Activated CD4-positive, alpha-beta T cell treated with anti-CD3 and anti-CD28 coated beads, Interleukin-2, amount 10 ng/mL, durations not matched to agents 7 days and 5 days (primary cell): ENCODE measurements around the gene GPRIN3. TPM values are rescaled to one million over a fixed set of nuclear protein-coding genes. Genes with fewer than 3 reads are reported as not detected.
"Not testable (repeated sequence)": the region's sequence is repeated elsewhere in the genome, so short reads cannot be mapped to it uniquely, and the experiment has no call there.

Experiments
- CTCF ChIA-PET: fragments of 350-600 bp; sonication (Branson Sonifier 250); formaldehyde crosslinking; loops from one replicate; lab custom pipeline; 2021; ENCODE audit warnings: antibody characterized with exemption; lab: Charles Lee
- POLR2A ChIA-PET: fragments of 350-600 bp; sonication (Branson Sonifier 250); formaldehyde crosslinking; loops from one replicate; lab custom pipeline; 2021; ENCODE audit warnings: antibody characterized with exemption; lab: Charles Lee
- DNase-seq: peaks from one replicate; pipeline ENCODE4 v3.0.0-alpha.2; 2020
- H3K27ac Mint-ChIP-seq: one replicate; pipeline ENCODE4 v1.8.0; 2021; ENCODE audit warnings: mild to moderate bottlenecking, moderate library complexity, mixed read lengths
- H3K27me3 Mint-ChIP-seq: one replicate; pipeline ENCODE4 v1.8.0; 2021; ENCODE audit warnings: mixed read lengths
- H3K36me3 Mint-ChIP-seq: one replicate; pipeline ENCODE4 v1.8.0; 2021; ENCODE audit warnings: low read depth, mixed read lengths
- H3K4me1 Mint-ChIP-seq: one replicate; pipeline ENCODE4 v1.8.0; 2021; ENCODE audit warnings: mixed read lengths
- H3K4me3 Mint-ChIP-seq: one replicate; pipeline ENCODE4 v1.8.0; 2021; ENCODE audit warnings: mild to moderate bottlenecking, moderate library complexity, mixed read lengths
- H3K9me3 Mint-ChIP-seq: one replicate; pipeline ENCODE4 v1.8.0; 2021; ENCODE audit warnings: mixed read lengths
- total RNA-seq, 2 experiments: library from RNA; stranded (reverse); gene quantifications; one replicate each; pipeline ENCODE4 v1.2.3, GENCODE V29; 2021

GPRIN3 gene
- total RNA-seq, 2 experiments from 2014 or later: 51.1 to 57.4 TPM

DNA sequence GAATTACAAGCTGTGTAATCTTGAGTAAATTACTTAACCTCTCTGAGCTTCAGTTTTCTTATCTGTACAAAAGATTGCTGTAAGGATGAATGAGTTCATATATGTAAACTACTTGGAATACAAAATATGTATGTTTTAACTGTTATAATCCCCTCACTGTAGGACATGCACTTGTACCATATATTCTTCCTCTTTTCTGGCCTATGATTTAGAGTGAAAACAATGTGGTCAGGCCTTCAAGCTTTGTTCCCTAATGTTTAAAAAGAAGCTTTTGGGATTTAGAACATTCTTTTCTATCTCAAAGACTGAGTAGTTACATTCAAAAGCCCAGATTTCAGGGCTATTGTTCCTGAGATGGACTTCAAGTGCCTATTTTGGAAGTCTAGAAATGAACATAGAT, 26.7 kb upstream of the GPRIN3 start:
- ChIA-PET CTCF (interaction anchor here (0.8 to 1.3 kb wide), 5 partner anchors 8 to 30 kb away, joined by 3 to 4 read pairs (median 3); no protein-coding TSS in a partner anchor), POLR2A (no interaction called here)
- Mint-ChIP-seq H3K36me3 (peaks cover 3% of the 10 kb centered on the region), H3K4me1 (peaks cover 11% of the 10 kb centered on the region), H3K27ac (no peak overlapping the region), H3K4me3 (no peak overlapping the region), H3K27me3 (peaks cover 6% of the 10 kb centered on the region), H3K9me3 (peaks cover 3% of the 10 kb centered on the region)
- DNase-seq: no peak

DNA sequence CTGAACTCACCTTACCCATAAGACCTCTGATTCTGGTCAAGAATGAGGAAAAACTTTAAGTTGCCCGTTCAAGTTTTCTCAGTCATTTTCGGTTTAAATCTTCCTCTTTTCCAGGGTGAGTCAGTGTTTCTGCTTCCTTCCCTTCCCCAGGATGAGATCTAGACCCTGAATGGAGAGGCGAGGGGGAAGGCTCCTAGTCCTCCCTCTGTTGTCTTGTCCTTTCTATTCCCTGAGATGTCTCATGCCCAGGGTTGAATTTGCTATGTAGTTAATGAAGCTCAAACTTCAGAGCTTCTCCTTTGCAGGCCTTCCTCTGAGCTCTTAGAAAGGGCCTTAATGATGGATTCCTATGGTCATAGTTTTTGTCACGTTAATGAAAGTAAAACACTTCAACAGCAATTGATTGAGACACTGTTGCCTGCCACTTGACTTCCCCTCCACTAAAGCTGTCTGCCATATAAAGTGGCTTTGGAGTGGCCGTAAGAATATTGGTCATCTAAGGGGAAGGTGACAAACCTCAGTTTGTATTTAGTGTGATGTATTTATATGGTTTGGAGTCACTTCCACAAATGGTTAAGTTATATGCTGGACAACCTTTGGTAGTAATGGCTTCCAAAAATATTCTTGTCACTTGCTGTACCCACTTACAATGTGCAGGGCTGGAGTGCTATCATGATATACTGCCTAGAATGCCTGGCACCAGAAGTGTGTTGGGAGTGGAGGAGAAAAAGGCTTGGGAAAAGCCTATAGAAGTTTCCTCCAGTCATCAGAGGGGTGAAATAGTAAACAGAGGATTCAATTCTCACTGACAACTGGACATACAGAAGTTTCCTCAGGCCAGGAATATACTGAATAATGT, 24.3 kb upstream of the GPRIN3 start:
- H3K27me3 Mint-ChIP-seq: peaks cover 6% of the 10 kb centered on the region
- H3K4me1 Mint-ChIP-seq: peaks cover 6% of the 10 kb centered on the region
- ChIA-PET CTCF (interaction anchor here (1.2 to 1.6 kb wide), 2 partner anchors 19 to 26 kb away, joined by 4 read pairs; no protein-coding TSS in a partner anchor), POLR2A (no interaction called here)
- no peak for DNase-seq
- H3K27ac Mint-ChIP-seq: no peak overlapping the region
- H3K9me3 Mint-ChIP-seq: peaks cover 13% of the 10 kb centered on the region
- peaks cover 5% of the 10 kb centered on the region for H3K36me3 Mint-ChIP-seq
- no peak overlapping the region for H3K4me3 Mint-ChIP-seq

DNA sequence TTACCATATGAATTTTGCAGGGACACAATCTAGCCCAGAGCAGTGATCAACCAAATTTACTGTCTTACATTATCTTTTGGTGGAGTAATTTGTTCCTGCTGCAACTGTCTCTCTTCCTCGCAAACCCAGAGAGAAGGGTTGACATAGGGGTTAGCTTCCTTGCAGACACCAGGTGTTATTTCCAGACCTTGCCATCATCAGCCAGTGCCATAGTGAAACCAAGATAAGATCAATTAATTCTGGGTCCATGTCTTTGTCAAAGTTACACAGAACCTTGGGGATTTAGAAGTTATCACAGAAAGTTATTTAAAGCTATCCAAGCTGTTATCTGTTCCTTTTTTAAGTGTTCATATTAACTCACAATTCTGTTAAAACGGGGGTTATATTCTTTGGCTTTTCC, 23.6 kb upstream of the GPRIN3 start:
- ChIA-PET POLR2A (no interaction called here), CTCF (interaction anchor here (1.2 to 1.6 kb wide), 2 partner anchors 20 to 25 kb away, joined by 4 read pairs; no protein-coding TSS in a partner anchor)
- peaks cover 3% of the 10 kb centered on the region for H3K4me1 Mint-ChIP-seq
- H3K36me3 Mint-ChIP-seq: peaks cover 5% of the 10 kb centered on the region
- peaks cover 6% of the 10 kb centered on the region for H3K27me3 Mint-ChIP-seq
- H3K9me3 Mint-ChIP-seq: peaks cover 13% of the 10 kb centered on the region
- no peak overlapping the region for H3K4me3 Mint-ChIP-seq
- DNase-seq: no peak
- H3K27ac Mint-ChIP-seq: no peak overlapping the region

DNA sequence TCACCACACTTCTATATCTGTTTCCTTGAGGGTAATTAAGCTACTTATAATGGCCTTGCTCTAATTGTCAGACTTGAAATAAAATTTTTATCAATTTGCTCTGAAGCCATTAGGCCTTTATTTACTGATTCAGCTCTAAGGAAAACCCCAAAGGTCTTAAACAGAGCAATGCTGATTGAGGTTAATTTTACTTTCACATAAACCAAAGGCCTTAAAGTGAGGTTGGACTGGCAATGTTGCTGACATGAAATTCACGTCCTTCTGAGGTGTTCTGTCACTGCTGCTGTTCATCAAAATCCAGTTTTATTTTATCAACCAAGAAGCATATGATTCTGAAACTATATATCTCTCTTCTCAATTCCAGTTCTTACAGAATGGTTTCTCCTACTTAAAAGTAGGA, 21.7 kb upstream of the GPRIN3 start:
- peaks cover 10% of the 10 kb centered on the region for H3K4me1 Mint-ChIP-seq
- CTCF ChIA-PET: no interaction called here
- H3K9me3 Mint-ChIP-seq: peaks cover 17% of the 10 kb centered on the region
- no peaks in the 10 kb centered on the region for H3K27me3 Mint-ChIP-seq
- no peak overlapping the region for H3K4me3 Mint-ChIP-seq
- no peak overlapping the region for H3K27ac Mint-ChIP-seq
- POLR2A ChIA-PET: no interaction called here
- peaks cover 5% of the 10 kb centered on the region for H3K36me3 Mint-ChIP-seq
- no peak for DNase-seq

DNA sequence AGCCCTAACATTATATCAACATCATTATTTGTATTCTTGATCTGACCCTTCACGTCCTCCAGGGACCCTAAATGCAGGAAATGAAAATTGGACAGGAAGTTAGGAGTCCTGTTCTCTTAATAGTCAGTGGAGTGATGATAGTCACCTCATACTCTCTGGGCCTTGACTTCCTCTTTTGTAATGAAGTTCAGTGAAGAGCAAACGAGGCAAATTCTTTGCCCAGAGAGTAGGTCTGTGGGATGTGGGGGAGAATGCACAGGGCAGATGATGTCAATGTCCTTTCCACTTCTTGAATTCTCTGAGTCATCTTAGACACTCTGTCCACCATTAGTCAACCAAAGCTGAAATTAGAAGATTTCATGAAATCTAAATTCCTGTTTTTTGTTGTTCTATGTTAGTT, 17.1 kb upstream of the GPRIN3 start:
- CTCF ChIA-PET: interaction anchor here (1.7 kb wide), 1 partner anchor 38 kb away, joined by 4 read pairs; no protein-coding TSS in a partner anchor

DNA sequence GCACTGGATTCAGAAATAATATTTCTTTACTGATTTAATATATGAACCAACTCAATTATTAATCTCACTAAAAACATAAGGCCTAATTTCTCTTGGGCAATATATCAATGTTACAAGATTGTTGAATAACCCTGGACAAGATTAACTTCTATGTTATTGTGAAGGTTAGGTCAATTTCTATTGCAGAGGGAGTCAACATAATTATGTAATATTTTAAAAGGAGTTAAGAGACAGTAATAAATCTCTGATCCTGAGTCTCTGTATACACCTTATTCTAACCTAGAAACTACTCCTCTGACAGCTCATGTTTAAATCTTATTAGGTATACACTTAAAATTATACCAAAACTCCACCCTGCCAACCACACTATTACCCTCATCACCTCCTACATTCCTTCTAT, 15.1 kb upstream of the GPRIN3 start:
- H3K27me3 Mint-ChIP-seq: no peaks in the 10 kb centered on the region
- no peak overlapping the region for H3K27ac Mint-ChIP-seq
- peaks cover 26% of the 10 kb centered on the region for H3K4me1 Mint-ChIP-seq
- no peak for DNase-seq
- H3K9me3 Mint-ChIP-seq: peaks cover 12% of the 10 kb centered on the region
- CTCF ChIA-PET: interaction anchor here (1.2 to 1.5 kb wide), 2 partner anchors 17 to 75 kb away, joined by 3 read pairs; no protein-coding TSS in a partner anchor
- H3K4me3 Mint-ChIP-seq: no peak overlapping the region
- peaks cover 12% of the 10 kb centered on the region for H3K36me3 Mint-ChIP-seq
- POLR2A ChIA-PET: no interaction called here

More for the DNA sequence above, 17.1 kb upstream of the GPRIN3 start:
- no peak for DNase-seq
- Mint-ChIP-seq H3K36me3 (peaks cover 7% of the 10 kb centered on the region), H3K27me3 (no peaks in the 10 kb centered on the region), H3K4me3 (no peak overlapping the region), H3K27ac (peak overlapping the region; percentile 54), H3K4me1 (peaks cover 9% of the 10 kb centered on the region), H3K9me3 (peaks cover 16% of the 10 kb centered on the region)
- POLR2A ChIA-PET: no interaction called here

DNA sequence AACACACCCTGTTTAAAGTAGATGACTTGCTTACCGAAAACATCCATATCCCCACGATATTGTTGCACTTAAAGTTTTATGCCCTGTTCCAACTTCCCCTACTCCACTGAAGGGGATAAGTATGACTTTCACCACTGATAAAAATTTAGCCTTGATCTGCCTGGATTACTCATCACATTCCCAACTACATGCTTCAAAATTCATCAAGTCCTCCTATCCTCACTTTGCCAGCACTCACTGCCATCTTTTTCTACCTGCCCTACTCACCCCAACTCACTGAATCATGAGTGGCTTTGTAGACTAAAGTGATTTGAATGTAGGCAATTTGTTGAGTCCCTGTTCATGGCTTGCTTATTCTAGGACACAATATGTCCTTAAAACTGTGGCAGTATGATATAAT, 12.2 kb upstream of the GPRIN3 start:
- Mint-ChIP-seq H3K4me1 (peaks cover 42% of the 10 kb centered on the region), H3K27me3 (no peaks in the 10 kb centered on the region), H3K9me3 (peaks cover 7% of the 10 kb centered on the region), H3K27ac (no peak overlapping the region), H3K4me3 (no peak overlapping the region), H3K36me3 (peaks cover 9% of the 10 kb centered on the region)
- ChIA-PET CTCF (no interaction called here), POLR2A (no interaction called here)
- DNase-seq: no peak

DNA sequence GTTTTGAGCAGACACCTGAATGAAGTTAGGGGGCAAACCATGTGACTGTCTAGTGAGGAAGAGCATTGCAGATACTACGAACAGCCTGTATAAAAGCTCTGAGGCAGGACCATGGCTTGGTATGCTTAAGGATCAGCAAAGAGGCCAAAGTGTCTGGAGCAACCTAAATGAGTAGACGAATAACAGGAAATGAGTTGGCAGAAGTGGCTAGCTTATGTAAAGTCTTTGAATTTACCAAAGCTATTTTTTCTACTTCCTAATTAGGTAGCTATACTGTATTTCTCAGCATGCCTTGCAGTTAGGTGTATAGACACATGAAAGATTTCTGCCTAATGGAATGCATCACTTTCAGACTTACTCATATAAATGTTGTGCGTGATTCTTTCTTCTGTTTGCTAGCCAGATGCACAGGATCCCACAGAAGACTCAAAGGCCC, 9.3 kb upstream of the GPRIN3 start:
- peak; percentile 30 for DNase-seq
- H3K4me3 Mint-ChIP-seq: peak overlapping the region; percentile 14

DNA sequence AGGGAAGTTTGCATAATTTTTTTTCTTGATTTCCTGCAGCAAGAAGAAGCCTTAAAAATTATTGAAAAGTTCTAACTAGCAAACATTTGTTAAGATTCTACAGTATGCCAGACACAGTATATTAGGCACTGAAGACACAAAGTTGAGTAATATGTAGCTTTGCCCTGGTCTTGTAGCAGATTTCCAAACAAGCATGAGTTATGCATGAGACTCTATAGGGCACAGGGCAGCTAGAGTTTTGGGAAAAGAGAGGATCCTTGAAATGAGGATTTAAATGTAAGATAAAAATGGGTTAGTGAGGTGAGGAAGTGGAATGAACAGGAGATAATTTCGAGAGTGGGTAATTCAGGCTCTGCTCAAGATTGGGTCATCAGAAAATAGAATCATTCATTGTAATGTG, 8.6 kb upstream of the GPRIN3 start:
- Mint-ChIP-seq H3K36me3 (peaks cover 12% of the 10 kb centered on the region), H3K4me1 (peaks cover 41% of the 10 kb centered on the region), H3K9me3 (peaks cover 13% of the 10 kb centered on the region), H3K4me3 (no peak overlapping the region), H3K27ac (peak overlapping the region; percentile 88), H3K27me3 (no peaks in the 10 kb centered on the region)
- DNase-seq: no peak
- CTCF ChIA-PET: interaction anchor here (0.7 to 1.8 kb wide), 2 partner anchors 11 to 18 kb away, joined by 3 to 5 read pairs; no protein-coding TSS in a partner anchor
- POLR2A ChIA-PET: no interaction called here

More for the DNA sequence above, 9.3 kb upstream of the GPRIN3 start:
- Mint-ChIP-seq H3K27ac (peak overlapping the region; percentile 88), H3K27me3 (no peaks in the 10 kb centered on the region), H3K9me3 (peaks cover 13% of the 10 kb centered on the region), H3K4me1 (peaks cover 41% of the 10 kb centered on the region), H3K36me3 (peaks cover 12% of the 10 kb centered on the region)
- POLR2A ChIA-PET: interaction anchor here (0.9 kb wide), 1 partner anchor 23 kb away, joined by 5 read pairs; no protein-coding TSS in a partner anchor
- CTCF ChIA-PET: interaction anchor here (1.0 to 2.3 kb wide), 6 partner anchors 8 to 27 kb away, joined by 3 to 8 read pairs (median 5); no protein-coding TSS in a partner anchor

DNA sequence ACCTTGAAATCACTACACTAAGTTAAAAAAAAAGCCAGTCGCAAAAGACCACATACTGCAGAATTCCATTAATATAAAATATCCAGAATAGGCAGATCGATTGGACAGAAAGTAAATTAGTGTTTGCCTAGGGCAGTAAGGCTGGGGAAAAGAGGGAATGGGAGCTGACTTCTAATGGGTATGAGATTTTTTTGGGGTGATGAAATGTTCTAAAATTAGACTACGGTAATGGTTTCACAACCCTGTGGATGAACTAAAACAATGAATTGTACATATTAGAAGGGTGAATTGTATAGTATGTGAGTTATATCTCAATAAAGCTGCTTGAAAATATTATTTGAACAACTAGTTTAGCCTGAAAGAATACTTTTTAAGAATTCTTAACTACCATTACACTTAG, 6.7 kb upstream of the GPRIN3 start:
- Mint-ChIP-seq H3K9me3 (peaks cover 8% of the 10 kb centered on the region), H3K36me3 (peaks cover 7% of the 10 kb centered on the region), H3K27ac (no peak overlapping the region), H3K4me1 (peaks cover 46% of the 10 kb centered on the region), H3K27me3 (no peaks in the 10 kb centered on the region), H3K4me3 (no peak overlapping the region)
- no peak for DNase-seq
- CTCF ChIA-PET: no interaction called here
- POLR2A ChIA-PET: no interaction called here

DNA sequence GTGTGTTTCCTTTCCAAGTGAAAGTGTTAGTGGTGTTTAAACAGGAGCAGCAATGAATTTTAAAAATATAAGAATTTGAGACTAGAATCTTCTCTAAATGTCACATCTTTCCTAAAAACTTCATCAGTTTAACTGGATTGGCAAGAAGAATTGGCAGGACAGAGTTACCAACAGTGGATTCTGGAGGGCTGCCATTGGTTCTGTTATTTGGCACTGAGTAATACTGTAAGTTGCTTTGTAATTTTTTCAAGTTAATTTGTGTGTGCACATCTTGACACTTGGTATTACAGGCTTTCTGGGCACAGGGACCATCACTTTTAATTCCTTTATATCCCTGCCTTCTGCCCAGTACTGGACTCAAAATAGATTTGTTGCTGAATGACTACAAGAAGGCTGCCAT, 4.5 kb upstream of the GPRIN3 start:
- no peak for DNase-seq
- Mint-ChIP-seq H3K36me3 (peaks cover 10% of the 10 kb centered on the region), H3K4me3 (no peak overlapping the region), H3K9me3 (peaks cover 8% of the 10 kb centered on the region), H3K27me3 (no peaks in the 10 kb centered on the region), H3K4me1 (peaks cover 35% of the 10 kb centered on the region), H3K27ac (no peak overlapping the region)
- ChIA-PET POLR2A (no interaction called here), CTCF (interaction anchor here (1.5 to 2.5 kb wide), 3 partner anchors 10 to 57 kb away, joined by 3 to 7 read pairs (median 7); no protein-coding TSS in a partner anchor)

DNA sequence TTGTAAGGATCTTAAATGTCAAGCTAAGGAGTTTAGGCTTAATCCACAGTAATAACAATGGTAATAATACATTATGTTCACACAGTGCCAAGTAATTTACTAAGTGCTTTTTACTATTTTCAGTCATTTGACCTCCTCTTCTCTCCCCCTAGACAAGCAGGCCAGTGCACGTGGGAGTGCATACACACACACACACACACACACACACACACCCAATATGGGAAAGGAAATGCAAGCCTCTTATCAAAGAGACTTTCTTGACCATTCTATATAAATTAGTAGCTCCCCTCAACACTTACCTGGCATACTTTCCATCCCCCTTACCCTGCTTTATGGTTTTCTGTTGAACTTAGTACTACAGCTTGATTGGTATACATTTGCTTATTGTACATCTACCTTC, 3.8 kb upstream of the GPRIN3 start:
- ChIA-PET CTCF (interaction anchor here (1.4 to 2.5 kb wide), 5 partner anchors 10 to 56 kb away, joined by 3 to 7 read pairs (median 3); no protein-coding TSS in a partner anchor), POLR2A (no interaction called here)
- DNase-seq: no peak
- H3K36me3 Mint-ChIP-seq: peaks cover 15% of the 10 kb centered on the region
- H3K9me3 Mint-ChIP-seq: peaks cover 8% of the 10 kb centered on the region
- H3K27ac Mint-ChIP-seq: no peak overlapping the region
- H3K4me1 Mint-ChIP-seq: peaks cover 29% of the 10 kb centered on the region
- no peaks in the 10 kb centered on the region for H3K27me3 Mint-ChIP-seq
- no peak overlapping the region for H3K4me3 Mint-ChIP-seq

DNA sequence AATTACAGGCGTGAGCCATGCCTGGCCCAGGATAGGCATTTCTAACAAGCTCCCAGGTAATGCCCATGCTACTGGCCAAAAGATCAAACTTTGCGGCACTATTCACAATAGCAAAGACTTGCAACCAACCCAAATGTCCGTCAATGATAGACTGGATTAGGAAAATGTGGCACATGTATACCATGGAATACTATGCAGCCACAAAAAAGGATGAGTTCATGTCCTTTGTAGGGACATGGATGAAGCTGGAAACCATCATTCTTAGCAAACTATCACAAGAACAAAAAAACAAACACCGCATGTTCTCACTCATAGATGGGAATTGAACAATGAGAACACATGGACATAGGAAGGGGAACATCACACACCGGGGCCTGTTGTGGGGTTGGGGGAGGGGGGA, 1.6 kb upstream of the GPRIN3 start:
- DNase-seq, POLR2A ChIA-PET, H3K27ac Mint-ChIP-seq, H3K4me3 Mint-ChIP-seq, H3K27me3 Mint-ChIP-seq, H3K9me3 Mint-ChIP-seq: not testable (repeated sequence)
- CTCF ChIA-PET: interaction anchor here (0.9 to 2.6 kb wide), 3 partner anchors 8 to 21 kb away, joined by 4 to 14 read pairs (median 8); no protein-coding TSS in a partner anchor
- Mint-ChIP-seq H3K4me1 (peaks cover 40% of the 10 kb centered on the region), H3K36me3 (peaks cover 34% of the 10 kb centered on the region)
